ENCODE measurements around the gene F10. TPM values are rescaled to one million over a fixed set of nuclear protein-coding genes. Genes with fewer than 3 reads are reported as not detected.

The F10 gene
- total RNA-seq, 4 donors from 2014 or later: 4.1 to 22.5 (median 11.8) TPM

- H3K4me1 ChIP-seq: no peaks in the 10 kb centered on the region
- H3K4me3 ChIP-seq: no peak overlapping the region
- no peak for DNase-seq
- H3K27ac ChIP-seq: no peak overlapping the region
- no peaks in the 10 kb centered on the region for H3K36me3 ChIP-seq
- no peaks in the 10 kb centered on the region for H3K27me3 ChIP-seq
- TF ChIP-seq POLR2A (IDR thresholded peaks at IDR 0.05) (no peak), CTCF (IDR thresholded peaks at IDR 0.05) (no peak)
- no peaks in the 10 kb centered on the region for H3K9me3 ChIP-seq
Observed at GRCh38 chr13:113138792-113139551, 16.4 kb downstream of the F10 start.

GRCh38 chr13:113139577-113139976 is 17.0 kb downstream of the F10 start:
- Histone ChIP-seq H3K9me3 (no peaks in the 10 kb centered on the region), H3K27ac (no peak overlapping the region), H3K36me3 (no peaks in the 10 kb centered on the region), H3K4me3 (no peak overlapping the region), H3K27me3 (no peaks in the 10 kb centered on the region), H3K4me1 (no peaks in the 10 kb centered on the region)
- TF ChIP-seq POLR2A (IDR thresholded peaks at IDR 0.05): no peak
- no peak for TF ChIP-seq CTCF (IDR thresholded peaks at IDR 0.05)
- DNase-seq: no peak

- peak in 1 of 3 donors; percentile 38 for DNase-seq
- no peaks in the 10 kb centered on the region for H3K4me1 ChIP-seq
- TF ChIP-seq CTCF (IDR thresholded peaks at IDR 0.05) (no peak), POLR2A (IDR thresholded peaks at IDR 0.05) (no peak)
- no peaks in the 10 kb centered on the region for H3K36me3 ChIP-seq
- no peak overlapping the region for H3K4me3 ChIP-seq
- no peak overlapping the region for H3K27ac ChIP-seq
- no peaks in the 10 kb centered on the region for H3K27me3 ChIP-seq
- H3K9me3 ChIP-seq: no peaks in the 10 kb centered on the region
Observed at GRCh38 chr13:113140677-113141600, 18.3 kb downstream of the F10 start.

GRCh38 chr13:113141601-113141970 is 19.0 kb downstream of the F10 start:
- no peak for TF ChIP-seq POLR2A (IDR thresholded peaks at IDR 0.05)
- TF ChIP-seq CTCF (IDR thresholded peaks at IDR 0.05): no peak
- no peak overlapping the region for H3K4me3 ChIP-seq
- no peaks in the 10 kb centered on the region for H3K9me3 ChIP-seq
- no peak for DNase-seq
- no peaks in the 10 kb centered on the region for H3K36me3 ChIP-seq
- H3K27me3 ChIP-seq: no peaks in the 10 kb centered on the region
- no peaks in the 10 kb centered on the region for H3K4me1 ChIP-seq
- H3K27ac ChIP-seq: no peak overlapping the region

- no peak for DNase-seq
- TF ChIP-seq CTCF (IDR thresholded peaks at IDR 0.05) (no peak), POLR2A (IDR thresholded peaks at IDR 0.05) (no peak)
- Histone ChIP-seq H3K27ac (no peak overlapping the region), H3K4me1 (no peaks in the 10 kb centered on the region), H3K36me3 (no peaks in the 10 kb centered on the region), H3K4me3 (no peak overlapping the region), H3K27me3 (no peaks in the 10 kb centered on the region), H3K9me3 (no peaks in the 10 kb centered on the region)
Observed at GRCh38 chr13:113142876-113143275, 20.3 kb downstream of the F10 start.
